HepG2 (cell line): Measurements from ENCODE around the gene UBTD1. TPM values are rescaled to one million over a fixed set of nuclear protein-coding genes. Genes with fewer than 3 reads are reported as not detected.
A peak's percentile ranks its signal among the peaks of the same experiment; 100 is the strongest.

Experiments used
- CBX1 ChIP-seq: IDR thresholded peaks from one replicate; pipeline ENCODE4 v1.6.1; 2016; ENCODE audit warnings: antibody characterized with exemption, low read depth
- FOXM1 ChIP-seq: sonication (generic); formaldehyde crosslinking; IDR thresholded peaks from 2 replicates; pipeline ENCODE4 v1.5.0; 2020; ENCODE audit warnings: missing genetic modification reagents
- HNRNPUL1 ChIP-seq: fragments of 200-400 bp; formaldehyde crosslinking; IDR thresholded peaks from 2 replicates; pipeline ENCODE4 v1.6.1; 2017; ENCODE audit warnings: low read depth, mild to moderate bottlenecking, low read length, moderate library complexity
- ONECUT2 ChIP-seq: sonication (generic); formaldehyde crosslinking; IDR thresholded peaks from 2 replicates; pipeline ENCODE4 v1.4.0; 2020; ENCODE audit warnings: missing genetic modification reagents
- PAF1 ChIP-seq: IDR thresholded peaks from 2 replicates; pipeline ENCODE4 v1.6.1; 2016; ENCODE audit warnings: missing genetic modification reagents, missing compliant biosample characterization
- PHB2 ChIP-seq: fragments of 450-650 bp; IDR thresholded peaks from 2 replicates; pipeline ENCODE4 v1.6.1; 2018; ENCODE audit not compliant: partially characterized antibody
- PITX1 ChIP-seq: sonication (generic); formaldehyde crosslinking; IDR thresholded peaks from 2 replicates; pipeline ENCODE4 v1.5.1; 2020; ENCODE audit warnings: mild to moderate bottlenecking, missing genetic modification reagents
- PTBP1 ChIP-seq: fragments of 200-400 bp; formaldehyde crosslinking; IDR thresholded peaks from 2 replicates; pipeline ENCODE4 v1.6.1; 2018; ENCODE audit warnings: low read length, low read depth; ENCODE audit not compliant: poor library complexity, severe bottlenecking
- RCOR2 ChIP-seq: IDR thresholded peaks from 2 replicates; pipeline ENCODE4 v1.6.1; 2016; ENCODE audit warnings: missing biosample characterization, missing genetic modification reagents
- RXRB ChIP-seq: IDR thresholded peaks from 2 replicates; pipeline ENCODE4 v1.6.1; 2016; ENCODE audit warnings: borderline replicate concordance, missing genetic modification reagents, missing compliant biosample characterization
- SNAI1 ChIP-seq: sonication (generic); formaldehyde crosslinking; IDR thresholded peaks from 2 replicates; pipeline ENCODE4 v1.5.0; 2020; ENCODE audit warnings: mild to moderate bottlenecking, missing genetic modification reagents, borderline replicate concordance
- SRF ChIP-seq: IDR thresholded peaks from 2 replicates; pipeline ENCODE4 v1.6.1; 2011; ENCODE audit warnings: mild to moderate bottlenecking, low read depth, low read length, moderate library complexity
- TOE1 ChIP-seq: sonication (generic); formaldehyde crosslinking; IDR thresholded peaks from 2 replicates; pipeline ENCODE4 v1.4.0; 2020; ENCODE audit warnings: mild to moderate bottlenecking, missing genetic modification reagents
- ZNF124 ChIP-seq: sonication (generic); formaldehyde crosslinking; IDR thresholded peaks from 2 replicates; pipeline ENCODE4 v1.4.0; 2020; ENCODE audit warnings: missing genetic modification reagents
- ZNF552 ChIP-seq: sonication (generic); formaldehyde crosslinking; IDR thresholded peaks from 2 replicates; pipeline ENCODE4 v1.9.0; 2022; ENCODE audit warnings: missing genetic modification reagents, mild to moderate bottlenecking, borderline replicate concordance
- ZNF598 ChIP-seq: sonication (generic); formaldehyde crosslinking; IDR thresholded peaks from 2 replicates; pipeline ENCODE4 v1.5.1; 2020; ENCODE audit warnings: mild to moderate bottlenecking, missing genetic modification reagents, borderline replicate concordance
- ZNF615 ChIP-seq: sonication (generic); formaldehyde crosslinking; IDR thresholded peaks from 2 replicates; pipeline ENCODE4 v1.5.0; 2020; ENCODE audit warnings: mild to moderate bottlenecking, missing genetic modification reagents, borderline replicate concordance
- ZNF83 ChIP-seq: sonication (generic); formaldehyde crosslinking; IDR thresholded peaks from 2 replicates; pipeline ENCODE4 v1.4.0; 2020; ENCODE audit warnings: missing genetic modification reagents, mild to moderate bottlenecking, borderline replicate concordance
- polyA plus RNA-seq, 8 experiments: library from polyadenylated mRNA; depleted of rRNA in 3 of 8; stranded (reverse) in 7 of 8; unstranded in 1 of 8; fragments of >200 nt; fragmentation: Illumina TruSeq in 4 of 8; extraction: Trizol in 4 of 8; gene quantifications; 2 replicates each; pipeline versions ENCODE4 v1.2.1 to v1.2.3, GENCODE V29; 2011 to 2016; ENCODE audit warnings: low read depth in 4 of 8, missing spikeins in 1 of 8, mixed read lengths in 1 of 8; ENCODE audit not compliant: insufficient read depth in 1 of 8
- total RNA-seq, 5 experiments: library from RNA; depleted of rRNA; stranded (reverse); fragments of >200 nt; fragmentation: Illumina TruSeq; extraction: Trizol; gene quantifications; 2 replicates each; pipeline ENCODE4 v1.2.3, GENCODE V29; 2016; ENCODE audit warnings: low read depth in 1 of 5
- TF ChIP-seq, protein P1 (sequence below): sonication (generic); formaldehyde crosslinking; IDR thresholded peaks from 2 replicates; pipeline ENCODE4 v1.8.0; 2022; ENCODE audit warnings: low read depth, missing genetic modification reagents
- TF ChIP-seq, protein P2 (sequence below): sonication (generic); formaldehyde crosslinking; IDR thresholded peaks from 2 replicates; pipeline ENCODE4 v1.4.0; 2020; ENCODE audit warnings: mild to moderate bottlenecking, missing genetic modification reagents
- TF ChIP-seq, protein P3 (sequence below): sonication (generic); formaldehyde crosslinking; IDR thresholded peaks from 2 replicates; pipeline ENCODE4 v1.8.0; 2022; ENCODE audit warnings: mild to moderate bottlenecking, missing genetic modification reagents; ENCODE audit not compliant: insufficient replicate concordance
- TF ChIP-seq, protein P4 (sequence below): sonication (generic); formaldehyde crosslinking; IDR thresholded peaks from 2 replicates; pipeline ENCODE4 v1.9.0; 2022; ENCODE audit warnings: low read depth, missing genetic modification reagents
- TF ChIP-seq, protein P5 (sequence below): sonication (generic); formaldehyde crosslinking; IDR thresholded peaks from 2 replicates; pipeline ENCODE4 v1.9.0; 2022; ENCODE audit warnings: missing genetic modification reagents, mild to moderate bottlenecking, borderline replicate concordance

Gene UBTD1
- total and polyA plus RNA-seq, 2 of the 13 experiments (the other 11 are each of a cell fraction or from before 2014, with no cell fraction given): 7.9 to 10.0 TPM

DNA sequence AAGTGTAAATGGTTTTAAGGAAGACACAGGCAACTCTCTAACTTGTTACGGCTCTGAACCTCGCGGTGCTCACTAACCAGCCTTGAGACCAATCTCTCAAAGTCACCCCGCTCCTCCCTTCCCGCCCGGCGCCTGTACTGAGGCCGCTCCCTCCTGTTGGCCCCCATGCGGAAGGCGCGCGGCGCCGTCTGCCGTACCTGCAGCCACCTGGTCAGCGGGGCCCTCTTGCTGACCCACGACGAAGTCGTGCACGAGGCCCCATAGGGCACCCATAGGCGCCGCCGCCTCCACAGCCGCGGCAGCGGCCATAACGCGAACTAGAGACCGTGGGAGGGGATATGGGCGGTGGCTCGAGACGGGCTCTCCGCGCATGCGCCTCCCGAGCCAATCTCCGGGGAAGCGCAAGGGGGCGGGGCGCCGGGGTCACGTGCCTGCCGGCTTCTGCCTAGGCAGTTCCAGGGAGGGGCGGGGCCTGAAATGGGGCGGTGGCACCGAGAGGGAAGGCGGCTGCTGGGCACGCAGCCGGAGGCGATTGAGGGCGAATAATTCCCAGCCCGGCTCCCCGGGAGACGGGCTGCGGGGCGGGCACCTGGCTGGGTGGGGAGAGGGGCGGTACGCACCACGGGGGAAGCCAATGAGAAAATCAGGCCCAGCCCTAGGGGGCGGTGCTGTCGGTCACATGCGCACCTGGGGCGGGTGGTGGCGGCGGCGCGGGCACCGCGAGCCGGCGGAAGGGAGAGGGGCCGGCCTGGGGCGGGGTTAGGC, 466 bp upstream of the UBTD1 start, which contains the start of gene MMS19 (continued):
- TF ChIP-seq ONECUT2 (CRISPR knock-in tag) (no peak), ZNF598 (CRISPR knock-in tag) (peak; percentile 80; the same call in 1 of the 2 replicates), ZNF124 (CRISPR knock-in tag) (peak; percentile 72; the same call in 1 of the 2 replicates), HNRNPUL1 (no peak), RCOR2 (CRISPR knock-in tag) (no peak), RXRB (CRISPR knock-in tag) (no peak), FOXM1 (CRISPR knock-in tag) (no peak), CBX1 (no peak), PHB2 (no peak), TOE1 (CRISPR knock-in tag) (no peak), ZNF83 (CRISPR knock-in tag) (0 out of 2 replicates have a peak, but pooled peaks have one; percentile 16), PAF1 (CRISPR knock-in tag) (no peak), PITX1 (CRISPR knock-in tag) (no peak), ZNF615 (CRISPR knock-in tag) (no peak), SNAI1 (CRISPR knock-in tag) (no peak), ZNF552 (no peak), SRF (no peak), PTBP1 (no peak)
- TF ChIP-seq, protein P1, sequence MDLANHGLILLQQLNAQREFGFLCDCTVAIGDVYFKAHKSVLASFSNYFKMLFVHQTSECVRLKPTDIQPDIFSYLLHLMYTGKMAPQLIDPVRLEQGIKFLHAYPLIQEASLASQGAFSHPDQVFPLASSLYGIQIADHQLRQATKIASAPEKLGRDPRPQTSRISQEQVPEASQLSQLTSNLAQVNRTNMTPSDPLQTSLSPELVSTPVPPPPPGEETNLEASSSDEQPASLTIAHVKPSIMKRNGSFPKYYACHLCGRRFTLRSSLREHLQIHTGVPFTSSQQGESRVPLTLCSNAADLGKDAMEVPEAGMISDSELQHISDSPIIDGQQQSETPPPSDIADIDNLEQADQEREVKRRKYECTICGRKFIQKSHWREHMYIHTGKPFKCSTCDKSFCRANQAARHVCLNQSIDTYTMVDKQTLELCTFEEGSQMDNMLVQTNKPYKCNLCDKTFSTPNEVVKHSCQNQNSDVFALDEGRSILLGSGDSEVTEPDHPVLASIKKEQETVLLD (CRISPR knock-in tag): no peak; the same call in 1 of the 2 replicates
- TF ChIP-seq, protein P2, sequence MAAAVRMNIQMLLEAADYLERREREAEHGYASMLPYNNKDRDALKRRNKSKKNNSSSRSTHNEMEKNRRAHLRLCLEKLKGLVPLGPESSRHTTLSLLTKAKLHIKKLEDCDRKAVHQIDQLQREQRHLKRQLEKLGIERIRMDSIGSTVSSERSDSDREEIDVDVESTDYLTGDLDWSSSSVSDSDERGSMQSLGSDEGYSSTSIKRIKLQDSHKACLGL (CRISPR knock-in tag): 0 out of 2 replicates have a peak, but pooled peaks have one; percentile 50
- TF ChIP-seq, protein P3, sequence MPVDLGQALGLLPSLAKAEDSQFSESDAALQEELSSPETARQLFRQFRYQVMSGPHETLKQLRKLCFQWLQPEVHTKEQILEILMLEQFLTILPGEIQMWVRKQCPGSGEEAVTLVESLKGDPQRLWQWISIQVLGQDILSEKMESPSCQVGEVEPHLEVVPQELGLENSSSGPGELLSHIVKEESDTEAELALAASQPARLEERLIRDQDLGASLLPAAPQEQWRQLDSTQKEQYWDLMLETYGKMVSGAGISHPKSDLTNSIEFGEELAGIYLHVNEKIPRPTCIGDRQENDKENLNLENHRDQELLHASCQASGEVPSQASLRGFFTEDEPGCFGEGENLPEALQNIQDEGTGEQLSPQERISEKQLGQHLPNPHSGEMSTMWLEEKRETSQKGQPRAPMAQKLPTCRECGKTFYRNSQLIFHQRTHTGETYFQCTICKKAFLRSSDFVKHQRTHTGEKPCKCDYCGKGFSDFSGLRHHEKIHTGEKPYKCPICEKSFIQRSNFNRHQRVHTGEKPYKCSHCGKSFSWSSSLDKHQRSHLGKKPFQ: no peak
- TF ChIP-seq, protein P4, sequence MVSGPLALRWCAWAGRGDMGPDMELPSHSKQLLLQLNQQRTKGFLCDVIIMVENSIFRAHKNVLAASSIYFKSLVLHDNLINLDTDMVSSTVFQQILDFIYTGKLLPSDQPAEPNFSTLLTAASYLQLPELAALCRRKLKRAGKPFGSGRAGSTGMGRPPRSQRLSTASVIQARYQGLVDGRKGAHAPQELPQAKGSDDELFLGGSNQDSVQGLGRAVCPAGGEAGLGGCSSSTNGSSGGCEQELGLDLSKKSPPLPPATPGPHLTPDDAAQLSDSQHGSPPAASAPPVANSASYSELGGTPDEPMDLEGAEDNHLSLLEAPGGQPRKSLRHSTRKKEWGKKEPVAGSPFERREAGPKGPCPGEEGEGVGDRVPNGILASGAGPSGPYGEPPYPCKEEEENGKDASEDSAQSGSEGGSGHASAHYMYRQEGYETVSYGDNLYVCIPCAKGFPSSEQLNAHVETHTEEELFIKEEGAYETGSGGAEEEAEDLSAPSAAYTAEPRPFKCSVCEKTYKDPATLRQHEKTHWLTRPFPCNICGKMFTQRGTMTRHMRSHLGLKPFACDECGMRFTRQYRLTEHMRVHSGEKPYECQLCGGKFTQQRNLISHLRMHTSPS (CRISPR knock-in tag): peak; percentile 67; the same call in 1 of the 2 replicates
- TF ChIP-seq, protein P5, sequence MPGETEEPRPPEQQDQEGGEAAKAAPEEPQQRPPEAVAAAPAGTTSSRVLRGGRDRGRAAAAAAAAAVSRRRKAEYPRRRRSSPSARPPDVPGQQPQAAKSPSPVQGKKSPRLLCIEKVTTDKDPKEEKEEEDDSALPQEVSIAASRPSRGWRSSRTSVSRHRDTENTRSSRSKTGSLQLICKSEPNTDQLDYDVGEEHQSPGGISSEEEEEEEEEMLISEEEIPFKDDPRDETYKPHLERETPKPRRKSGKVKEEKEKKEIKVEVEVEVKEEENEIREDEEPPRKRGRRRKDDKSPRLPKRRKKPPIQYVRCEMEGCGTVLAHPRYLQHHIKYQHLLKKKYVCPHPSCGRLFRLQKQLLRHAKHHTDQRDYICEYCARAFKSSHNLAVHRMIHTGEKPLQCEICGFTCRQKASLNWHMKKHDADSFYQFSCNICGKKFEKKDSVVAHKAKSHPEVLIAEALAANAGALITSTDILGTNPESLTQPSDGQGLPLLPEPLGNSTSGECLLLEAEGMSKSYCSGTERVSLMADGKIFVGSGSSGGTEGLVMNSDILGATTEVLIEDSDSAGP: peak; percentile 72; the same call in 1 of the 2 replicates
